ENCODE results near the gene MCOLN3.
A peak's percentile ranks its signal among the peaks of the same experiment; 100 is the strongest.

The MCOLN3 gene

GRCh38 chr1:84982395-84982794 lies 65.9 kb downstream of the MCOLN3 start:
- DNase-seq (ENCODE audit: low read depth in 2 of 2), result no peak
- H3K4me3 ChIP-seq (replicated peaks in 1 of 2; ENCODE audit: low read depth in 2 of 2, low read length in 2 of 2), result no peak overlapping the region
- no peak for TF ChIP-seq CTCF (IDR thresholded peaks at IDR 0.05; ENCODE audit: low read depth, low read length)

GRCh38 chr1:84975035-84975434 lies 73.3 kb downstream of the MCOLN3 start:
- no peak for TF ChIP-seq CTCF (IDR thresholded peaks at IDR 0.05; ENCODE audit: low read depth, low read length)
- no peak for DNase-seq (ENCODE audit: low read depth in 2 of 2)
- H3K4me3 ChIP-seq (replicated peaks in 1 of 2; ENCODE audit: low read depth in 2 of 2, low read length in 2 of 2), result no peak overlapping the region

- TF ChIP-seq CTCF (IDR thresholded peaks at IDR 0.05; ENCODE audit: low read depth, low read length), result no peak
- no peak overlapping the region for H3K4me3 ChIP-seq (replicated peaks in 1 of 2; ENCODE audit: low read depth in 2 of 2, low read length in 2 of 2)
- peak; percentile 45 to 59 for DNase-seq (ENCODE audit: low read depth in 2 of 2)
Measured at GRCh38 chr1:84973498-84974334, 74.6 kb downstream of the MCOLN3 start.

GRCh38 chr1:84972377-84972987 lies 75.8 kb downstream of the MCOLN3 start:
- DNase-seq (ENCODE audit: low read depth in 2 of 2), result peak in 1 of 2 donors; percentile 43
- H3K4me3 ChIP-seq (replicated peaks in 1 of 2; ENCODE audit: low read depth in 2 of 2, low read length in 2 of 2), result no peak overlapping the region
- TF ChIP-seq CTCF (IDR thresholded peaks at IDR 0.05; ENCODE audit: low read depth, low read length), result no peak

GRCh38 chr1:84971957-84972356 lies 76.3 kb downstream of the MCOLN3 start:
- TF ChIP-seq CTCF (IDR thresholded peaks at IDR 0.05; ENCODE audit: low read depth, low read length), result no peak
- no peak overlapping the region for H3K4me3 ChIP-seq (replicated peaks in 1 of 2; ENCODE audit: low read depth in 2 of 2, low read length in 2 of 2)
- DNase-seq (ENCODE audit: low read depth in 2 of 2), result no peak

GRCh38 chr1:84969489-84970250 lies 78.6 kb downstream of the MCOLN3 start:
- H3K4me3 ChIP-seq (replicated peaks in 1 of 2; ENCODE audit: low read depth in 2 of 2, low read length in 2 of 2), result no peak overlapping the region
- no peak for TF ChIP-seq CTCF (IDR thresholded peaks at IDR 0.05; ENCODE audit: low read depth, low read length)
- DNase-seq (ENCODE audit: low read depth in 2 of 2), result peak in 1 of 2 donors; percentile 13

Measured in cardiac fibroblast (primary cell).